HG03457 (cell line): Measurements from ENCODE around the gene SEMA3G.
A peak's percentile ranks its signal among the peaks of the same experiment; 100 is the strongest.

Experiments
- ATAC-seq: cut with Tn5 transposase; IDR thresholded peaks from one replicate; pipeline ENCODE4 v1.9.1; 2021; ENCODE audit warnings: moderate number of reproducible peaks; ENCODE audit not compliant: unreplicated experiment

The SEMA3G gene

GRCh38 chr3:52444860-52445793, at the start of gene SEMA3G:
Gene SEMA3G, minus strand, starts transcription at chr3:52445103. Its CDS starts 76 bp downstream, at chr3:52445027.
- peak; percentile 62 for ATAC-seq

GRCh38 chr3:52494445-52494844, 49.5 kb upstream of the SEMA3G start:
- no peak for ATAC-seq

GRCh38 chr3:52493232-52494017, 48.5 kb upstream of the SEMA3G start:
- ATAC-seq, result no peak

- no peak for ATAC-seq
Observed at GRCh38 chr3:52492059-52492458, 47.2 kb upstream of the SEMA3G start.

- no peak for ATAC-seq
Observed at GRCh38 chr3:52490939-52491526, 46.1 kb upstream of the SEMA3G start.

- ATAC-seq, result no peak
Observed at GRCh38 chr3:52490035-52490938, 45.4 kb upstream of the SEMA3G start.

GRCh38 chr3:52489453-52489852, 44.5 kb upstream of the SEMA3G start:
- ATAC-seq, result no peak

- ATAC-seq, result no peak
Observed at GRCh38 chr3:52488746-52489145, 43.8 kb upstream of the SEMA3G start.

GRCh38 chr3:52487788-52488691, 43.1 kb upstream of the SEMA3G start:
- ATAC-seq, result no peak

- no peak for ATAC-seq
Observed at GRCh38 chr3:52487050-52487787, 42.3 kb upstream of the SEMA3G start.

- ATAC-seq, result no peak
Observed at GRCh38 chr3:52484680-52485461, 40.0 kb upstream of the SEMA3G start.

GRCh38 chr3:52483577-52484381, 38.9 kb upstream of the SEMA3G start:
- ATAC-seq, result no peak

GRCh38 chr3:52483081-52483480, 38.2 kb upstream of the SEMA3G start:
- ATAC-seq, result no peak

- no peak for ATAC-seq
Observed at GRCh38 chr3:52481819-52482521, 37.1 kb upstream of the SEMA3G start.

- no peak for ATAC-seq
Observed at GRCh38 chr3:52480768-52481715, 36.1 kb upstream of the SEMA3G start.
